Stimulated activated naive CD4-positive, alpha-beta T cell treated with Interleukin-2 at 50 U/mL for 16 hours (primary cell): ENCODE measurements around the gene OR6C1.
"Not testable (repeated sequence)": the region's sequence is repeated elsewhere in the genome, so short reads cannot be mapped to it uniquely, and the experiment has no call there.

ENCODE experiments used
- DNase-seq: peaks from one replicate; lab custom pipeline; 2025; lab: John Stamatoyannopoulos, UW

Gene OR6C1

GRCh38 chr12:55314043-55314442 is at the start of gene OR6C1:
Gene OR6C1 (plus strand): TSS chr12:55314343. CDS start chr12:55320600, 6,257 bp downstream.
- no peak for DNase-seq

- no peak for DNase-seq
Measured at GRCh38 chr12:55280991-55281390, 33.2 kb upstream of the OR6C1 start.

DNA sequence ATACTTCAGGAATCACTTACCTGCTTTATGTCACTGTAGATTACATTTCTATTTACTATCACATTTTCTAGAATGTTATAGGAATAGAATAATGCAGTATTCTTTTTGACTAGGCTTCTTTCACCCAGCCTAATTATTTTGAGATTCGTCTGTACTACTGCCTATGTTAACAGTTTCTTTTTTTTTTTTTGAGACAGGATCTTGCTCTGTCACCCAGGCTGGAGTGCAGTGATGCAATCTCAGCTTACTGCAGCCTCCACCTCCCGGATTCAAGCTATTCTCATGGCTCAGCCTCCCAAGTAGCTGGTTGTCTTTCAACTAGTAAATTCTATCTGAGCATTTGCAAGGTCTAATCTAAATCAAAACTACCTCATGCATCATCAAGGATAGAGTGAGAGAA is 24.1 kb upstream of the OR6C1 start:
- no peak for DNase-seq

DNA sequence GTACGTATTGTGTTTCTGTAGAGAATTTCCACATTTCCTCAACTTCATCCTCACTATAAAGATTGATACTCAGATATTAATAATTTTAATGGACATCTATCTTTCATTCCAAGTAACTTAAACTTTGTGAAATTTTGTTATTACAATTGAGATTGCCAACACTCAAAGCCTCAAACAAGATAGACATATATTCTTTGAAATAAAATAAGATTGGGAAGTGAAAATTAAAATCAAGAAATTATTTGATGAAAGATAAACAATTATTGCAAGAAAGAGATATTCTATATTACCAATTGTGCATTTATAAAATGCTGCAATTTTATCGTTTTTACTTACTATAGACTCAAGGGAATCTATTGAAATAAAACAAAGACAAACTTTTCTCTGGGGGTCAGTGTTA is 17.7 kb upstream of the OR6C1 start, which contains the start of gene OR6C6:
Gene OR6C6, minus strand, starts transcription at position 101 of the 400 bp plus-strand sequence. CDS start 1,337 bp downstream, outside the sequence.
- DNase-seq: no peak

GRCh38 chr12:55320201-55320600 is 6.1 kb downstream of the OR6C1 start:
- DNase-seq: no peak

DNA sequence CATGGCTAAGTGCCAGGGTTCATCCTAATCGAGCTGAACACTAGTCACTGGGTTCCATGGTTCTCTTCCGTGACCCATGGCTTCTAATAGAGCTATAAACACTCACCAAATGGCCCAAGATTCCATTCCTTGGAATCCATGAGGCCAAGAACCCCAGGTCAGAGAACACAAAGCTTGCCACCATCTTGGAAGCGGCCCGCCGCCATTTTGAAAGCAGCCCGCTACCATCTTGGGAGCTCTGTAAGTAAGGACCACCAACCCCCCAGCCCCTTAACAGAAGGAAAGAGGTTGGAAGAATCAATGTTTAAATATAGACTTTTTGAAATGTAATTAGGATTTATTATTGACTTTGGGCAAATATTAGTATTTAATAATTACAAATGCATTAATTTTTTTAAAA is 11.7 kb downstream of the OR6C1 start:
- not testable (repeated sequence) for DNase-seq

- no peak for DNase-seq
Measured at GRCh38 chr12:55330446-55330845, 16.3 kb downstream of the OR6C1 start, which contains the start of gene OR6C3. Gene OR6C3 (plus strand): TSS chr12:55330746. CDS start chr12:55331701, 955 bp downstream.

GRCh38 chr12:55336002-55336401 is 21.9 kb downstream of the OR6C1 start:
- no peak for DNase-seq

DNA sequence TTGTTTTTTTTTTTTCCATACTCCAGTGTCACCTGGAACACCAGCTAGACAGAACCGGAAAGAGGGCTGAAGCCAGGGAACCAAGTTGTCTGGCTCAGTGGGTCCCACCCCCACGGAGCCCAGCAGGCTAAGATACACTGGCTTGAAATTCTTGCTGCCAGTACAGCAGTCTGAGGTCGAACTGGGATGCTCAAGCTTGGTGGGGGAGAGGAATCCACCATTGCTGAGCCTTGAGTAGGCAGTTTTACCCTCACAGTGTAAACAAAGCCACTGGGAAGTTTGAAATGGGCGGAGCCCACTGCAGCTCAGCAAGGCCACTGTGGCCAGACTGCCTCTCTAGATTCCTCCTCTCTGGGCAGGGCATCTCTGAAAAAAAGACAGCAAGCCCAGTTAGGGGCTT is 41.2 kb downstream of the OR6C1 start:
- not testable (repeated sequence) for DNase-seq

GRCh38 chr12:55362675-55363074 is 48.5 kb downstream of the OR6C1 start, which contains the start of gene OR6C75:
Gene OR6C75 (plus strand): TSS chr12:55362975. CDS start chr12:55365111, 2,136 bp downstream.
- no peak for DNase-seq

DNA sequence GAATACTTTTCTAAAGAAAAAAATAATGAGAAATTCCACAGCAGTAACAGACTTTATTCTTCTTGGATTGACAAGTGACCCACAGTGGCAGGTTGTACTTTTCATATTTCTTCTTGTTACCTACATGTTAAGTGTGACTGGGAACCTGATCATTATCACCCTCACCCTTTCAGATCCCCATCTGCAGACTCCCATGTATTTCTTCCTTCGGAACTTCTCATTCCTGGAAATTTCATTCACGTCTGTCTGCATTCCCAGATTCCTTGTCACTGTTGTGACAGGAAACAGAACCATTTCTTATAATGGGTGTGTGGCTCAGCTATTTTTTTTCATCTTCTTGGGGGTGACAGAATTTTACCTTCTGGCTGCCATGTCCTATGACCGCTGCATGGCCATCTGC is 50.9 kb downstream of the OR6C1 start:
- DNase-seq: no peak
